Measurements from ENCODE around the gene RPS3. TPM values are rescaled to one million over a fixed set of nuclear protein-coding genes. Genes with fewer than 3 reads are reported as not detected.

RPS3 gene
- total RNA-seq, 4 donors from 2014 or later, result 529 to 907 (median 716) TPM

- TF ChIP-seq CTCF (IDR thresholded peaks at IDR 0.05; ENCODE audit: low read depth), result no peak
Measured at GRCh38 chr11:75430714-75431532, 31.6 kb downstream of the RPS3 start.

GRCh38 chr11:75431533-75432525 lies 32.5 kb downstream of the RPS3 start:
- TF ChIP-seq CTCF (IDR thresholded peaks at IDR 0.05; ENCODE audit: low read depth), result no peak

GRCh38 chr11:75432911-75433321 lies 33.6 kb downstream of the RPS3 start, which contains the start of gene KLHL35:
Gene KLHL35 (minus strand): TSS chr11:75433203. CDS start chr11:75430629, 2,574 bp downstream.
- no peak for TF ChIP-seq CTCF (IDR thresholded peaks at IDR 0.05; ENCODE audit: low read depth)

- TF ChIP-seq CTCF (IDR thresholded peaks at IDR 0.05; ENCODE audit: low read depth), result no peak
Measured at GRCh38 chr11:75433443-75433842, 34.1 kb downstream of the RPS3 start.

GRCh38 chr11:75434051-75434450 lies 34.7 kb downstream of the RPS3 start:
- TF ChIP-seq CTCF (IDR thresholded peaks at IDR 0.05; ENCODE audit: low read depth), result no peak

GRCh38 chr11:75434886-75435570 lies 35.7 kb downstream of the RPS3 start:
- no peak for TF ChIP-seq CTCF (IDR thresholded peaks at IDR 0.05; ENCODE audit: low read depth)

Measured in subcutaneous adipose tissue (tissue), 4 donors.